Transverse colon (tissue), 4 donors: ENCODE measurements around the gene NEU2.

Experiments
- EP300 ChIP-seq: sonication (generic); formaldehyde crosslinking; IDR thresholded peaks from one replicate; pipeline ENCODE4 v1.6.1; 2017; ENCODE audit warnings: antibody characterized with exemption, low read depth
- POLR2A ChIP-seq: fragments of 450-650 bp; IDR thresholded peaks from one replicate; pipeline ENCODE4 v1.6.1; 2016; ENCODE audit warnings: antibody characterized with exemption, mild to moderate bottlenecking, moderate library complexity
- POLR2AphosphoS5 ChIP-seq, 3 donors: sonication (generic); formaldehyde crosslinking; IDR thresholded peaks; one replicate each; pipeline ENCODE4 v1.6.1; 2016; ENCODE audit warnings: antibody characterized with exemption in 3 of 3
- TF ChIP-seq, protein P1 (sequence below), 5 experiments: fragments of 200-600 bp in 3 of 5; fragments of 450-650 bp in 2 of 5; sonication (generic) in 3 of 5; IDR thresholded peaks; 1 replicate in 2 of 5; 2 replicates in 3 of 5; pipeline ENCODE4 v1.5.1; 2016 to 2017; ENCODE audit warnings: antibody characterized with exemption in 5 of 5, inconsistent platforms in 3 of 5, mild to moderate bottlenecking in 2 of 5, moderate library complexity in 1 of 5

DNA sequence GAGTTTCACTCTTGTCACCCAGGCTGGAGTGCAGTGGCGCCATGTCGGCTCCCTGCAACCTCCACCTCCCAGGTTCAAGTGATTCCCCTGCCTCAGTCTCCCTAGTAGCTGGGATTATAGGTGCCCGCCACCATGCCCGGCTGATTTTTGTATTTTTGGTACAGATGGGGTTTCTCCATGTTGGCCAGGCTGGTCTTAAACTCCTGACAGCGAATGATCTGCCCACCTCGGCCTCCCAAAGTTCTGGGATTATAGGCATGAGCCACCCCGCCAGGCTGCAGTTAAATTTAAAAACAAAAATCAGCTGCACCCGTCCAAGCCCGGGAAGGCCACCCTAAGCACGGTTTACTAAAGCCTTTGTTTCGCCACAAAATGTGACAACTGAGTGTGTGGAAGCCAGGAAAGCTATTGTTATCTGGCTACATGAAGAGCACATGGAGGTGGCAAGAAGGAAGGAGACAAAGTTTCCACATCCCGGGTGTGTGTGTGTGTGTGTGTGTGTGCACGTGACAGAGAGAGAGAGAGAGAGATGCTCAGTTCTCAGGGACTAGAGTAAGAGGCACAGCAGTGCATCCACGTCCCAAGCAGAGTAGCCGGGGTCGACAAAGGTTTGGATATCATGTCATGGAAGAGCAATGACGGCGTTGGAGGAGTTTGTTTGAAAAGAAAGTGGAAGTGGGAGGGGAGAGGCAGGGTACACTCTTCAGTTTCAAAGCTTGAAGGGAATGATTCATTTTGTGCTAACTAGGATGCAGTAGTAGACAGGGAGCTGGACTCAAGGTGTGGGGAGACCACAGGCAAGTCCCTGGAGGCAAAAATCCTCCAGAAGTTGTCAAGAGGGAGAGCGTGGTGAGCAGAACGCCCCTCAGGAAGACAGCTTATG lies 47.7 kb downstream of the NEU2 start:
- TF ChIP-seq, protein P1, sequence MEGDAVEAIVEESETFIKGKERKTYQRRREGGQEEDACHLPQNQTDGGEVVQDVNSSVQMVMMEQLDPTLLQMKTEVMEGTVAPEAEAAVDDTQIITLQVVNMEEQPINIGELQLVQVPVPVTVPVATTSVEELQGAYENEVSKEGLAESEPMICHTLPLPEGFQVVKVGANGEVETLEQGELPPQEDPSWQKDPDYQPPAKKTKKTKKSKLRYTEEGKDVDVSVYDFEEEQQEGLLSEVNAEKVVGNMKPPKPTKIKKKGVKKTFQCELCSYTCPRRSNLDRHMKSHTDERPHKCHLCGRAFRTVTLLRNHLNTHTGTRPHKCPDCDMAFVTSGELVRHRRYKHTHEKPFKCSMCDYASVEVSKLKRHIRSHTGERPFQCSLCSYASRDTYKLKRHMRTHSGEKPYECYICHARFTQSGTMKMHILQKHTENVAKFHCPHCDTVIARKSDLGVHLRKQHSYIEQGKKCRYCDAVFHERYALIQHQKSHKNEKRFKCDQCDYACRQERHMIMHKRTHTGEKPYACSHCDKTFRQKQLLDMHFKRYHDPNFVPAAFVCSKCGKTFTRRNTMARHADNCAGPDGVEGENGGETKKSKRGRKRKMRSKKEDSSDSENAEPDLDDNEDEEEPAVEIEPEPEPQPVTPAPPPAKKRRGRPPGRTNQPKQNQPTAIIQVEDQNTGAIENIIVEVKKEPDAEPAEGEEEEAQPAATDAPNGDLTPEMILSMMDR (IDR thresholded peaks at IDR 0.05), result no peak
- TF ChIP-seq POLR2A, result no peak
- TF ChIP-seq EP300, result no peak
- TF ChIP-seq POLR2AphosphoS5 (IDR thresholded peaks at IDR 0.05), result no peak
